Measurements from ENCODE around the gene HERPUD1.
A peak's percentile ranks its signal among the peaks of the same experiment; 100 is the strongest.

Gene HERPUD1

DNA sequence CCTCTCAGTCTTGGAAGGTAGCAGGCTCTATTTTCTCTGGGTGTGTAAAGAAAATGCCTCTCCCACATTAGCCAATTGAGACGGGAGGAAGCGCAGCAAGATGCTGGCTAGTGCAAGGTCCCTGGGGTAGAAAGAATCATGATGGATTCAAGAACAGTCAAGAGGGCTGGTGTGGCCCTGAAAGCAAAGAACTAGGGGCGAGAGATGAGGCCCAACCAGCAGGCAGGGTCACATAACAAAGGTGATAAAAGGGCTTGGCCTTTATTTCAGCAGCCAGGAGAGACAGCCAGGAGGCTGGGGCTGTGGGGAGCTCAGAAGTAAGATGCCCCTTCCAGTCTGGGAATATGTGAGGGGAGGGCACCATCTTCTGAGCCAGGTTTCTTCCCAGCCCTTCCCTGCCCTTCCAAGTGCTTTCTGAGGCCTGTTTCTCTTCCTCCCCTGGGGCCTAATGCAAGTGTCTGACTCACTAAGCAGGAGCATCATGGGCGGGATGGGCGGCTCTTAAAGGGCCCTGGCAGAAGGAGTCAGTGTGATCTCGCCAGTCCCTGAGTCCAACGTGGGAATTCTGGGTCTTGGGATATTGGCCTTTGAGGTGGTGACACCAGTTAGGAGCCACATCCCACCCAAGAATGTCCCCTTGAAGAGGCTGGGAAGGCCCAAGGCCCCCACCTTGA lies 53.5 kb downstream of the HERPUD1 start (continued):
- TF ChIP-seq ZNF114 (tag by site-specific recombination; IDR thresholded peaks at IDR 0.05) (no peak), ZNF677 (tag by site-specific recombination; IDR thresholded peaks at IDR 0.05) (no peak), ZNF596 (tag by site-specific recombination; IDR thresholded peaks at IDR 0.05) (no peak), ZNF629 (tag by site-specific recombination; IDR thresholded peaks at IDR 0.05) (peak; percentile 33), GLIS1 (tag by site-specific recombination; IDR thresholded peaks at IDR 0.05) (peak; percentile 41; the same call in 1 of the 2 replicates), ZNF174 (tag by site-specific recombination; IDR thresholded peaks at IDR 0.05) (no peak), SP7 (tag by site-specific recombination; IDR thresholded peaks at IDR 0.05) (peak; percentile 48; the same call in 1 of the 2 replicates), ZBTB20 (tag by site-specific recombination; IDR thresholded peaks at IDR 0.05) (no peak), PRDM1 (tag by site-specific recombination; IDR thresholded peaks at IDR 0.05) (peak; percentile 59; the same call in 1 of the 2 replicates), ZNF19 (tag by site-specific recombination; IDR thresholded peaks at IDR 0.05; ENCODE audit: low read depth) (no peak), ZNF121 (tag by site-specific recombination; IDR thresholded peaks at IDR 0.05) (no peak), BCL6B (tag by site-specific recombination; IDR thresholded peaks at IDR 0.05) (no peak), ZNF133 (tag by site-specific recombination; IDR thresholded peaks at IDR 0.05) (no peak), WT1 (tag by site-specific recombination; IDR thresholded peaks at IDR 0.05) (no peak), ZNF639 (tag by site-specific recombination; IDR thresholded peaks at IDR 0.05) (no peak), ZXDB (tag by site-specific recombination; IDR thresholded peaks at IDR 0.05) (0 out of 2 replicates have a peak, but pooled peaks have one; percentile 33), ZNF843 (tag by site-specific recombination; IDR thresholded peaks at IDR 0.05) (no peak), ZNF311 (tag by site-specific recombination; IDR thresholded peaks at IDR 0.05; ENCODE audit: borderline replicate concordance) (no peak), ZNF692 (tag by site-specific recombination; IDR thresholded peaks at IDR 0.05) (peak; percentile 63), OVOL3 (tag by site-specific recombination; IDR thresholded peaks at IDR 0.05) (no peak)
- TF ChIP-seq, protein P1, sequence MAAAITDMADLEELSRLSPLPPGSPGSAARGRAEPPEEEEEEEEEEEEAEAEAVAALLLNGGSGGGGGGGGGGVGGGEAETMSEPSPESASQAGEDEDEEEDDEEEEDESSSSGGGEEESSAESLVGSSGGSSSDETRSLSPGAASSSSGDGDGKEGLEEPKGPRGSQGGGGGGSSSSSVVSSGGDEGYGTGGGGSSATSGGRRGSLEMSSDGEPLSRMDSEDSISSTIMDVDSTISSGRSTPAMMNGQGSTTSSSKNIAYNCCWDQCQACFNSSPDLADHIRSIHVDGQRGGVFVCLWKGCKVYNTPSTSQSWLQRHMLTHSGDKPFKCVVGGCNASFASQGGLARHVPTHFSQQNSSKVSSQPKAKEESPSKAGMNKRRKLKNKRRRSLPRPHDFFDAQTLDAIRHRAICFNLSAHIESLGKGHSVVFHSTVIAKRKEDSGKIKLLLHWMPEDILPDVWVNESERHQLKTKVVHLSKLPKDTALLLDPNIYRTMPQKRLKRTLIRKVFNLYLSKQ (tag by site-specific recombination; IDR thresholded peaks at IDR 0.05; ENCODE audit: borderline replicate concordance), result no peak
- TF ChIP-seq, protein P2, sequence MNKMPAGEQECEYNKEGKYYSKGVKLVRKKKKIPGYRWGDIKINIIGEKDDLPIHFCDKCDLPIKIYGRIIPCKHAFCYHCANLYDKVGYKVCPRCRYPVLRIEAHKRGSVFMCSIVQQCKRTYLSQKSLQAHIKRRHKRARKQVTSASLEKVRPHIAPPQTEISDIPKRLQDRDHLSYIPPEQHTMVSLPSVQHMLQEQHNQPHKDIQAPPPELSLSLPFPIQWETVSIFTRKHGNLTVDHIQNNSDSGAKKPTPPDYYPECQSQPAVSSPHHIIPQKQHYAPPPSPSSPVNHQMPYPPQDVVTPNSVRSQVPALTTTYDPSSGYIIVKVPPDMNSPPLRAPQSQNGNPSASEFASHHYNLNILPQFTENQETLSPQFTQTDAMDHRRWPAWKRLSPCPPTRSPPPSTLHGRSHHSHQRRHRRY (tag by site-specific recombination; IDR thresholded peaks at IDR 0.05), result no peak
- TF ChIP-seq, protein P3, sequence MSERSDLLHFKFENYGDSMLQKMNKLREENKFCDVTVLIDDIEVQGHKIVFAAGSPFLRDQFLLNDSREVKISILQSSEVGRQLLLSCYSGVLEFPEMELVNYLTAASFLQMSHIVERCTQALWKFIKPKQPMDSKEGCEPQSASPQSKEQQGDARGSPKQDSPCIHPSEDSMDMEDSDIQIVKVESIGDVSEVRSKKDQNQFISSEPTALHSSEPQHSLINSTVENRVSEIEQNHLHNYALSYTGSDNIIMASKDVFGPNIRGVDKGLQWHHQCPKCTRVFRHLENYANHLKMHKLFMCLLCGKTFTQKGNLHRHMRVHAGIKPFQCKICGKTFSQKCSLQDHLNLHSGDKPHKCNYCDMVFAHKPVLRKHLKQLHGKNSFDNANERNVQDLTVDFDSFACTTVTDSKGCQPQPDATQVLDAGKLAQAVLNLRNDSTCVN (tag by site-specific recombination; optimal IDR thresholded peaks at IDR 0.05), result no peak
- TF ChIP-seq, protein P4, sequence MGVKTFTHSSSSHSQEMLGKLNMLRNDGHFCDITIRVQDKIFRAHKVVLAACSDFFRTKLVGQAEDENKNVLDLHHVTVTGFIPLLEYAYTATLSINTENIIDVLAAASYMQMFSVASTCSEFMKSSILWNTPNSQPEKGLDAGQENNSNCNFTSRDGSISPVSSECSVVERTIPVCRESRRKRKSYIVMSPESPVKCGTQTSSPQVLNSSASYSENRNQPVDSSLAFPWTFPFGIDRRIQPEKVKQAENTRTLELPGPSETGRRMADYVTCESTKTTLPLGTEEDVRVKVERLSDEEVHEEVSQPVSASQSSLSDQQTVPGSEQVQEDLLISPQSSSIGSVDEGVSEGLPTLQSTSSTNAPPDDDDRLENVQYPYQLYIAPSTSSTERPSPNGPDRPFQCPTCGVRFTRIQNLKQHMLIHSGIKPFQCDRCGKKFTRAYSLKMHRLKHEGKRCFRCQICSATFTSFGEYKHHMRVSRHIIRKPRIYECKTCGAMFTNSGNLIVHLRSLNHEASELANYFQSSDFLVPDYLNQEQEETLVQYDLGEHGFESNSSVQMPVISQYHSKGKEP (tag by site-specific recombination; IDR thresholded peaks at IDR 0.05), result peak; percentile 21; the same call in 1 of the 2 replicates
- TF ChIP-seq, protein P5, sequence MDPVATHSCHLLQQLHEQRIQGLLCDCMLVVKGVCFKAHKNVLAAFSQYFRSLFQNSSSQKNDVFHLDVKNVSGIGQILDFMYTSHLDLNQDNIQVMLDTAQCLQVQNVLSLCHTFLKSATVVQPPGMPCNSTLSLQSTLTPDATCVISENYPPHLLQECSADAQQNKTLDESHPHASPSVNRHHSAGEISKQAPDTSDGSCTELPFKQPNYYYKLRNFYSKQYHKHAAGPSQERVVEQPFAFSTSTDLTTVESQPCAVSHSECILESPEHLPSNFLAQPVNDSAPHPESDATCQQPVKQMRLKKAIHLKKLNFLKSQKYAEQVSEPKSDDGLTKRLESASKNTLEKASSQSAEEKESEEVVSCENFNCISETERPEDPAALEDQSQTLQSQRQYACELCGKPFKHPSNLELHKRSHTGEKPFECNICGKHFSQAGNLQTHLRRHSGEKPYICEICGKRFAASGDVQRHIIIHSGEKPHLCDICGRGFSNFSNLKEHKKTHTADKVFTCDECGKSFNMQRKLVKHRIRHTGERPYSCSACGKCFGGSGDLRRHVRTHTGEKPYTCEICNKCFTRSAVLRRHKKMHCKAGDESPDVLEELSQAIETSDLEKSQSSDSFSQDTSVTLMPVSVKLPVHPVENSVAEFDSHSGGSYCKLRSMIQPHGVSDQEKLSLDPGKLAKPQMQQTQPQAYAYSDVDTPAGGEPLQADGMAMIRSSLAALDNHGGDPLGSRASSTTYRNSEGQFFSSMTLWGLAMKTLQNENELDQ (tag by site-specific recombination; IDR thresholded peaks at IDR 0.05; ENCODE audit: low read depth), result no peak
- TF ChIP-seq, protein P6, sequence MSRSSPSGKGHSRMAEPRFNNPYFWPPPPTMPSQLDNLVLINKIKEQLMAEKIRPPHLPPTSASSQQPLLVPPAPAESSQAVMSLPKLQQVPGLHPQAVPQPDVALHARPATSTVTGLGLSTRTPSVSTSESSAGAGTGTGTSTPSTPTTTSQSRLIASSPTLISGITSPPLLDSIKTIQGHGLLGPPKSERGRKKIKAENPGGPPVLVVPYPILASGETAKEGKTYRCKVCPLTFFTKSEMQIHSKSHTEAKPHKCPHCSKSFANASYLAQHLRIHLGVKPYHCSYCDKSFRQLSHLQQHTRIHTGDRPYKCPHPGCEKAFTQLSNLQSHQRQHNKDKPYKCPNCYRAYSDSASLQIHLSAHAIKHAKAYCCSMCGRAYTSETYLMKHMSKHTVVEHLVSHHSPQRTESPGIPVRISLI (tag by site-specific recombination; IDR thresholded peaks at IDR 0.05), result no peak

All from HEK293 (cell line).